Vagina (tissue), 2 donors: Measurements from ENCODE around the gene DNPH1.

Source experiments
- POLR2A ChIP-seq, 2 donors: fragments of 450-650 bp; IDR thresholded peaks; one replicate each; pipeline ENCODE4 v1.6.1; 2017; ENCODE audit warnings: antibody characterized with exemption in 2 of 2, mild to moderate bottlenecking in 2 of 2, moderate library complexity in 2 of 2
- POLR2AphosphoS5 ChIP-seq, 2 donors: sonication (generic); formaldehyde crosslinking; IDR thresholded peaks; one replicate each; pipeline ENCODE4 v1.9.0; 2017; ENCODE audit warnings: antibody characterized with exemption in 2 of 2, mild to moderate bottlenecking in 2 of 2, low read depth in 1 of 2; ENCODE audit not compliant: insufficient read depth in 1 of 2
- TF ChIP-seq, protein P1 (sequence below), 3 experiments: fragments of 450-650 bp in 2 of 3; fragments of 200-600 bp in 1 of 3; sonication (generic) in 1 of 3; IDR thresholded peaks; one replicate each; pipeline ENCODE4 v1.5.1; 2017 to 2019; ENCODE audit warnings: antibody characterized with exemption in 3 of 3, mild to moderate bottlenecking in 2 of 3, moderate library complexity in 2 of 3

- TF ChIP-seq, protein P1, sequence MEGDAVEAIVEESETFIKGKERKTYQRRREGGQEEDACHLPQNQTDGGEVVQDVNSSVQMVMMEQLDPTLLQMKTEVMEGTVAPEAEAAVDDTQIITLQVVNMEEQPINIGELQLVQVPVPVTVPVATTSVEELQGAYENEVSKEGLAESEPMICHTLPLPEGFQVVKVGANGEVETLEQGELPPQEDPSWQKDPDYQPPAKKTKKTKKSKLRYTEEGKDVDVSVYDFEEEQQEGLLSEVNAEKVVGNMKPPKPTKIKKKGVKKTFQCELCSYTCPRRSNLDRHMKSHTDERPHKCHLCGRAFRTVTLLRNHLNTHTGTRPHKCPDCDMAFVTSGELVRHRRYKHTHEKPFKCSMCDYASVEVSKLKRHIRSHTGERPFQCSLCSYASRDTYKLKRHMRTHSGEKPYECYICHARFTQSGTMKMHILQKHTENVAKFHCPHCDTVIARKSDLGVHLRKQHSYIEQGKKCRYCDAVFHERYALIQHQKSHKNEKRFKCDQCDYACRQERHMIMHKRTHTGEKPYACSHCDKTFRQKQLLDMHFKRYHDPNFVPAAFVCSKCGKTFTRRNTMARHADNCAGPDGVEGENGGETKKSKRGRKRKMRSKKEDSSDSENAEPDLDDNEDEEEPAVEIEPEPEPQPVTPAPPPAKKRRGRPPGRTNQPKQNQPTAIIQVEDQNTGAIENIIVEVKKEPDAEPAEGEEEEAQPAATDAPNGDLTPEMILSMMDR (IDR thresholded peaks at IDR 0.05): no peak
- no peak for TF ChIP-seq POLR2AphosphoS5 (IDR thresholded peaks at IDR 0.05; ENCODE audit: insufficient read depth in 1 of 2, low read depth in 1 of 2)
- TF ChIP-seq POLR2A (IDR thresholded peaks at IDR 0.05): no peak
These were observed 6.7 kb downstream of the DNPH1 start for GRCh38 chr6:43222418-43223059.
